GM21528 (cell line): ENCODE results near the gene ZNF385A.

Experiments used
- ATAC-seq: cut with Tn5 transposase; IDR thresholded peaks from one replicate; pipeline ENCODE4 v1.9.1; 2021; ENCODE audit warnings: mild to moderate bottlenecking, moderate library complexity; ENCODE audit not compliant: unreplicated experiment, low FRiP score

ZNF385A gene

GRCh38 chr12:54394281-54394719, 9.8 kb upstream of the ZNF385A start:
- no peak for ATAC-seq

GRCh38 chr12:54393743-54394142, 9.2 kb upstream of the ZNF385A start:
- ATAC-seq, result no peak

GRCh38 chr12:54393207-54393609, 8.7 kb upstream of the ZNF385A start:
- no peak for ATAC-seq

DNA sequence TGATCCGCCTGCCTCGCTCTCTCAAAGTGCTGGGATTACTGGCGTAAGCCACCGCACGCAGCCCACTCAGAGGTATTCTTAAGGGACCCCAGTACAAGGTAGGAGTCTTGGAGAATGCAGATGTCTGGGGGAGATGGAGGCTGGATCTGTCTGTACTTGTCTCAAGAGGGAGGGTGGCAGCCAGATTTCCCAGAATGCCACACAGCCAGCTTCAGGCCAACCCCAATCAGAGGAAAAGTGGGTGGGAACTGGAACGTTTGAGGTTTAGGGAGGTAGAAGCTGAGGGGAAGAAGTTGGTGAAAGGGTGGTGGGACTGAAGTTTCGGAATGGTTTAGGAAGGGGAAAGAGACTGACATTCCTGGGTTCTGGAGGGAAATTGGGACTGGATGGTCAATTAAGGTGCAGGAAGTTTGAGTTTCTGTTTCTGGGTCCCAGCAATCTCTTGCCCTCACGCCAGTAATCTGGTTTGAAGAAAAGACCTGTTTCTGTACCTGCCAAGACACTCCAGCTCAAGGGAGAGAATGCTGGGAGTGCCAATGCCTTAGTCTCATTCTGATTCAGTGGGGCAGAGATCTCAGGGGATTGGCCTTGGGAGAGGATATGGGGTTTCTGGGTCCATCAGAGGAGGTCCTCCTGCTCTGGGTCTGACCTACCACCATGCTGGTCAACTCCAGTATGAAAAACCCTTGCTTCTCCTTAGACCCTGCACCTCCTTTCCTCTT, 8.1 kb upstream of the ZNF385A start:
- ATAC-seq, result no peak

DNA sequence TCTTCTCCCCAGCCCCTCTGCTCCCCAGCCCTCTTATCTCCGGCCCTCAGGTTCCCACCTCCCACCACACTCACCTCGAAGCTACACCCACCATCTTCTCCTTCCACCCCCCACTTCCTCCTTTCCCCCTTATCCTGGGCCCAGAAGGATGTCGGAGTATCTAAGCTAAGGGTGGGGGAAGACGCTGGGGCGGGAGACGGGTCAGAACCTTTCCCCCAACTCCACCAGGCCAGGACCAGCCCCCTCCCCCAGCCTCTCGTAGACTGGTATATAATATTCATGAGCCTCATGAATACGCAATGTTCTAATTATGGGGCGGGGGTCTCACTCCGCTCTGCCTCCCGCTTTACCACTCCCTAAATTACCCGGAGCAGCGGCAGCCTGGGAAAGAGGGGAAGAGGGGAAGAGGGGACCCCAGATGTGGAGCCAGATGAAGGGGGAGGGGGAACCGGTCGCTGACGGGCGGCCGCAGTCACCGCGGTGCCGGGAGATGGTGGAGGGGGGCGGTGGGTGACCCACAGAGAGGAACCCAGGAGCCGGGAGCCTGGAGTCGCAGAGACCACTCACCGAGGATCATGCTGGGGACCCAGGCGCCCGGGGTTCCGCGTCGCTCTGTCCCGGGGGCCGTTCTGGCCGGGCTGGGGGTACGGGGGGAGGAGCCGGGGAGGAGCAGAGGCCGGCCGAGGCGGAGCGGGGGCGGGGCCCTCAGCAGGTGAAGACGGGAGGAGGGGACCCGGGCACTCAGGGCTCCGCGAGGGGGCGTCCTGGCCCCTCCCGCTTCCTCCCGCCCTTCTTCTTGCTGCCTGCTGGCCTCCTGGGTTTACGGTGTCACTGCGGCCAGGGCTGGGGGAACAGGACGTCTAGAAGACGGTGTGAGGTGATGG, 6.4 kb upstream of the ZNF385A start:
- no peak for ATAC-seq

- ATAC-seq, result no peak
Observed at GRCh38 chr12:54390176-54390667, 5.7 kb upstream of the ZNF385A start.

DNA sequence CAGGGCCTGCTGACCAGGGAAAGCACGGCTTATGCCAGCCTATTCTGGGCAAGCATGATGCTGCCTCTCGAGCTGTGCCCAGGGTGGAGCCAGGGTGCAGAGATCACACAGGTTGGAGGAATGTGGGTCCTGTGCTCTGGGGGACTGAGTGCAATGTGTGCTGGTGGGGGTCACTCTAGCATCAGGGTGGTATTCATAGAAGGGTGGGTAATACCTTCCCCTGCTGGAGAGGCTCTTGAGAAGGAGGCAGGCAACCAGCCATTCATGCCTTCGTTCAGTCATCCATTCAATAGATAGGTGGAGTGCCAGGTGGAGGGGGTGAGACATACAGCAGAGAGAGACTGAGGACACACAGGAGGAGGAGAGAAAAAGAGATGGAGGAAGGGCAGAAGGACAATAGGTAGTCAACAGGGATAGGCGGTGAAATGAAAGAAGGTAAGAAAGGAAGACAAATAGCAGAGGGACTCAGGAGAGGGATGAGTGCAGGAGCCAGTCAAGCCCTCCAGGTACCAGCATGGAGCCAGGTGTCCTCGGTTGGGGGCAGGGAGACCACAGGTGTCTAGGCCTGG, 5.2 kb upstream of the ZNF385A start:
- no peak for ATAC-seq

DNA sequence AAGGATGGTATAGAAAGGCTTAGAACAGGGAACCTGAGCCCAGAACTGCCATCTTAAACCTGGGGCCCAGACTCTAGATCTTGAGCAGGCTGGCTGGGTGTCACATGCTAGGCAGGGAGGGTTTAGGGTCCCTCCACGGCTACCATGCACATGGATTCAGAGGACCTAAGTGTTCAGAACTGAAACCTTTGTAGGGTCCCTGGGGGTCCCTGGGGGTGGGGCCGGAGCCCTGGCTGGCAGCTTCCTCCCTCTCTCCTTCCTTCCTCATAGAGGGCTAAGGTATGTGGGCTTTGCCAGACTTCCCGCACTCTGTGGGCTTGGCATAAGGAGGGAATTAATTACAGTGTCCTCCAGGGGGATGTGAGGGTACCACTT, 4.6 kb upstream of the ZNF385A start:
- ATAC-seq, result no peak

DNA sequence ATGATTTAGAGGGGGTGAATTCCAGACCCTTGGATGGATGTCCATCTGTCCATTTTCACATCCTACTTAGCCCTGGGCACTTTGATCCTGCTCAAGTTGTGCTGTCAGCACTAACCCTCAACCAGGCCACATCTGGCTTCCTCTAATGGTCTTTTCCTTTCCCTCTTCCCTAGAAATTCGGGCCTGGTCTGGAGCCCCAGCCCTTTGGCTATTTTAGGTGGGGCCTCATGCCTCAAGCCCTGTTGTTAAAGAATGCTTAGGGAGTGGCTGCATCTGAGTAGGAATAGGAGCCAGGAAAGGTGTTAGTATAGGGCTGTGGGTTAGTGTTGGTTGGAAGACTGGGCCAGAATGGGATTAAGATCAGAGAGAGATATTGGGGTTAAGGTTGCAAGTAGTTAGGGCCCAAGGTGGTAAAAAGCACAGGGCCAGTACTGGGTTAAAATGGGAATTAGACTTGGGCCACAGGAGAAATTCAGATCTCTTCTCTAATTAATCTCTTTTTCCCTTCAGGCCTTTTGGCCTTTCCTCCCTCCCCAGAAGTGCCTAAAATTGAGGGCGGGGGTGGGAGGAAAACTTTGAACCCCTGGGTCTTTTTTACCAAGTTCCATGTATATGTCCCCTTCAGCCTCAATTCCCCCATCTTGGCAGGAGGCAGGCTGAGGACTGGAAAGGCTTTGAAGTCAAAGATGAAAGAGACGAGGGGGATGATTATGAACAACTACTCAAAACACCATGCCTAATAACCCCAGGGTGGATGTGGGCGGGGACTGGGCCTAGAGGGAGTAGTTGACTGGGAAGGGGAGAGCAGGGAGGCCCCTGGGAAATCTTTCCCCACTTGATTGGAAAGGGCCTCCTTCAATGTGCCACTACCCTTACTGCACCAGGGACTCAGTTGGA, 4.0 kb upstream of the ZNF385A start:
- ATAC-seq, result no peak

DNA sequence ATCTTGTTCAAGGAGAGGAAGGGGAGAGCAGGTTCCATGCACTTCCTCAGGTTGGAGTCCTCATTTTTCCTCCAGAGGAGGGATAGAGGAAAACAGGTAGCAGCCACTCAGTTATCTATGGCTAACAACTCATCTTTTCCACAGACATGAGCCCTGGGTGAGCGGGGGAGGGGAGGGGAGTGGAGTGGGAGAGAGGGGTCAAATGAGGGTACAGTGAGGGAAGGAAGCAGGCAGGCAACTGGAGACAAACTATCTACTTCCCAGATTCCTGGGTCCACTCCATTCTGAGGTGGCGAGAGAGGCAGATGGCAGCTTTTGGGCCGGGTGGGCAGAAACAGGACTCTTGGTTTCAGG, 2.6 kb upstream of the ZNF385A start:
- ATAC-seq, result no peak

DNA sequence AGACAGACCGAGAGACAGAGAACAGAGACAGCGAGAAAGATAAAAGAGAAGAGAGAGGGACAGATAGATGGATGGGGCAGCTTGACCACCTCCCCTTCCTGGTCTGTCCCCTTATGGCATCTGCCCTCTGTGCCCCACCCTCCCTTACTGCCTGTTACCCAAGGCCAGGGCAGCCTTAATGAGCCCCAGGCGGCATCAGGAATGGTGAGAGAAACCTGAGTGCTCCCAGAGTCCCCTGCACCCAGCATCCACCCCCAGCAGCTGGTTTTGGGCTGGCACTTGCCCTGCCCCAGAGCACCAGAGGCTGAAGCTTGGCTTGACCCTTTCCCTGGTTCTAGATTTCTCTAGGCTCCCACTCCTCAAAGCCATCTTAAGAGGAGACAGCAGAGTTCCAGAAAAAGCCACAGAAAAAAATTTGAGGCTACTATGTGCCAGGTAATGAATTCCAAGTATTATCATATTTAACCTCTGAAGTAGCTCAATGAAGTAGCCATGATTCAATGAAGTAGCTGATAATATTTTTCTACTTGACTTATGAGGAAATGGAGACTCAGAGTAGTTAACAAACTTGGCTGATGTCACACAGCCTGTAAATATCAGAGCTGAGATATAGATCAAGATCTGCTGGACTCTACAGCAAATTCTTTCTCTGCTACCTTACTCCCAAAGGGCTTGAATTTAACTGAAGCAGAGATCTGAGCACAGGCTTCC, 2.0 kb upstream of the ZNF385A start:
- no peak for ATAC-seq

DNA sequence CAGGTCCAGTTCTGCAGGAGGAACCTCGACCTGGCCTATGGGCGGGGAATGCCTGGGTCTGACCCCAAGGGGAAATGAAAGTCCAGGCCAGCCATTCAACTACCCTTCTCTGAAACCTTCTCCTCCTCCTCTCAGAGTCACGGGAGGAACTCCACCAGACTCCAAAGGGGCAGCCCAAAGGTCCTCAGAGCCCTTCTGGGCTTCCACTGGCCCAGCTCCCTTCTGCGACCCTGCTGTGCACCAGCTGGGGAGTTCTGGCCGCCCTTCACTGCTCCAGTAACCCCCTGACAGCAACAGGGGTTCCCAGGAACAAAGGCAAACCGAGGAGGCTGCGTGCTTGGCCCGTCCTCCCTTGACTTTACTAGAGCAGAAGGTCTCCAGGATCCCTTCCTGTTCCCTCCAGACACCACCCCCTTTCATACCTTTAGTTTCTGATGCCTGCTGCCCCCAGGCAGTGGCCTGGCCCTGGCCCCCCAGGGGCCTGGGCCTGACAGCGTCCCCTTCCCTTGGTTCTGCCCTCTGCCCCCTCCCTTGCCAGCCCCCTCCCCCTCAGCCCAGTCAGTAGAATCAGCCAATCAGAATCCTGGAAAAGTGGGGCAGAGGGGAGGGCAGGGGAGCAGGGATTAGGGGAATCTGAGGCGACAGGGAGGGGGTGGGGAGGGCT, 850 bp upstream of the ZNF385A start:
- ATAC-seq, result no peak

- no peak for ATAC-seq
Observed at GRCh38 chr12:54383041-54383609, 1.4 kb downstream of the ZNF385A start.

- no peak for ATAC-seq
Observed at GRCh38 chr12:54381136-54381535, 3.4 kb downstream of the ZNF385A start.

GRCh38 chr12:54379398-54380201, 4.9 kb downstream of the ZNF385A start:
- ATAC-seq, result peak; percentile 81

DNA sequence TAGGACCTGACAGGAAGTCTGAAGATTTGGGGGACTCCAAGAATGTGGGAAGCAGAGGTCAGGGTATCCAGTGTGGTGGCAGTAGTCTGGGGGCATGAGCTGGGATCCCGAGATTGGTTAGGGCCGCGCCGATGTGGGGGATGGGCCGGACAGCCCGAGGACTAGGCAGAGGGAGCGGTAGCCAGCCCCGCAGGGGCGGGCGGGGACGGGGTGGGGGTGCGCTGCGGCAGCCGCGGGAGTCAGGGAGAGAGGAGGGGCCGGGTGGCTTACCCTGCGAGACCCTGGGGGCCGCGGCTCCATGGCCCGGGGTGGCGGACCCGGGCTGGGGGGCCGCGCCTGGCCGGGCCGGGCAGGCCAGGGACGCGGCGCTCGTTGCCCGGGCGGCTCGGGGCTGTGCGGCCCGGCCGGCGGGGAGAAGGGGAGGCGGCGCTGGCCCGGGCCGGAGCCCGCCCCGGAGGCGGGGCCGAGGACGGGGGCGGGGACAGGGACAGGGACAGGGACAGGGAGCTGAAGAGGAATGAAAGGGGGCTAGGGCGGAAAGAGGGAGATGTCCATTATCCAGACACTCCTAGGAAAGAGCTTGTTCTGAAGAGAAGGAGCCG, 5.6 kb downstream of the ZNF385A start:
- no peak for ATAC-seq

DNA sequence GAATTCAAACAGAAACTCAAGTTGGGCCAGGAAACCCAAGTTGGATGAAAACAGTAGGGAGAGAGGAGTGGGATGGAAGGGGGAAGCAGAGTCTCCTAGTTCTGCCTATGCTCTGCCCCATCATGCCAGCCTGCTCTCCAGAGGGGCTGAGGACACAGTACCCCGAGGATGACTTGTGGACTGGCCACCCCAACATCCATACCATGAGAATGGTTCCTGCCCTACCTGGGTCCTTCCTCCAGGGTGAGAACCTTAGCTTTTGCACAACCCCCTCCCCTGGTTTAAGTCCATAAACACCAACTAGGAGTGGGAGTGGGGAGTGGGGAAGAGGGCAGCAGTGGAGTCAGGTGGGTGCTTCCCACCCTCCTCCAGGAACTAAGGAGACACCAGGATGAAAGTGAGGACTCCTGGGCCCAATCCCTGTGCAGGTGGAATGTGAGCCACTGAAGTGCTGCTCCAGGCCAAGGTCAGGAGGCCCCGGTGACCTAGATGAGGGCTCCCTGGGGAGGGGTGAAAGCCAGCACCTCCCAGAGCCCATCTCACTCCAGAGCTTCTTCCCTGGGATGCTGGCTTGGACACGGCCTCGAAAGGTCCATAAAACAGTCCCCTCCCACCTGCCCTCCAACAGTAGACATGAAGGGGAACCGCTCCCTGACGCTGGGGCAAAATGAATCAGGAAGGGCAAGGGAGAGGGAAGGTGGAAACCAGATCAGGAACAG, 6.6 kb downstream of the ZNF385A start:
- ATAC-seq, result no peak
